ENCODE data around the gene TAF3.

The TAF3 gene

GRCh38 chr10:8059191-8059936 lies 241.1 kb downstream of the TAF3 start:
- H3K4me3 ChIP-seq (ENCODE audit: low read length) = peak overlapping the region; percentile 53
- peak; percentile 86 for DNase-seq (ENCODE audit: low read depth, low spot score)

DNA sequence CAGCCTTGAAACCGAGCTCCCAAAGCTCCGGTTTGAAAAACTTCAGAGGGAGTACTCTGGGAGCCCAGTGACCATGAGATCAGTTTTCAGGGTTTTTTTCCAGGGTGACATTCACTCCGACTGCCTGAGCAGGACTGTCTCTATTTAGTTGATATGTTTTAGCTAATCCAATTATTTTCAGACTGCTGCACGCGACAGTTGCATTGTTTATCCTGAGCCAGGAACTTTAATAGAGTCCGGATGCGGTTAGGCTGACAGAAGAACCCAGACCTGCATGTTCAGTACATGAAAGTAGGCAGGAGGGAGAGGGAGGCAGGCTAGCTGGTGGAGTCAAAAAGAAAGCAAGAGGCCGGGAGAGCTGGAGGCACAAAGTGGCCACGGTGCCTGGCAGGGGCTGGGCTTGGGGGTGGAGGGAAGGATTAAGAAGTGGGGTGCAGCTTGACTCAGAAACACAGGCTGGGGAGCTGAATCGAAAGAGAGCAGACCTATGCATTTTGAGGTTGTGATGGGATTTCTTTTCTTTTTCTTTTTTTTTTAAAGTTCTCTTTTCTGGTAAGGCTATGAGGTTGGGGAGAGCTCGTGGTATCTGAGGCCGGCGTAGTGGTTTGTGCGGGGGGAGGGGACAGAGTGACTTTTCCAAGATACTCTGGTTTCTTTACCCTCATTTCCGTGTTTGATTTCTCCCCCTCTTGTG lies 241.9 kb downstream of the TAF3 start:
- peak; percentile 95 for DNase-seq (ENCODE audit: low read depth, low spot score)
- H3K4me3 ChIP-seq (ENCODE audit: low read length) = peak overlapping the region; percentile 53

- no peak for DNase-seq (ENCODE audit: low read depth, low spot score)
Observed at GRCh38 chr10:8060704-8061121, 242.4 kb downstream of the TAF3 start.

DNA sequence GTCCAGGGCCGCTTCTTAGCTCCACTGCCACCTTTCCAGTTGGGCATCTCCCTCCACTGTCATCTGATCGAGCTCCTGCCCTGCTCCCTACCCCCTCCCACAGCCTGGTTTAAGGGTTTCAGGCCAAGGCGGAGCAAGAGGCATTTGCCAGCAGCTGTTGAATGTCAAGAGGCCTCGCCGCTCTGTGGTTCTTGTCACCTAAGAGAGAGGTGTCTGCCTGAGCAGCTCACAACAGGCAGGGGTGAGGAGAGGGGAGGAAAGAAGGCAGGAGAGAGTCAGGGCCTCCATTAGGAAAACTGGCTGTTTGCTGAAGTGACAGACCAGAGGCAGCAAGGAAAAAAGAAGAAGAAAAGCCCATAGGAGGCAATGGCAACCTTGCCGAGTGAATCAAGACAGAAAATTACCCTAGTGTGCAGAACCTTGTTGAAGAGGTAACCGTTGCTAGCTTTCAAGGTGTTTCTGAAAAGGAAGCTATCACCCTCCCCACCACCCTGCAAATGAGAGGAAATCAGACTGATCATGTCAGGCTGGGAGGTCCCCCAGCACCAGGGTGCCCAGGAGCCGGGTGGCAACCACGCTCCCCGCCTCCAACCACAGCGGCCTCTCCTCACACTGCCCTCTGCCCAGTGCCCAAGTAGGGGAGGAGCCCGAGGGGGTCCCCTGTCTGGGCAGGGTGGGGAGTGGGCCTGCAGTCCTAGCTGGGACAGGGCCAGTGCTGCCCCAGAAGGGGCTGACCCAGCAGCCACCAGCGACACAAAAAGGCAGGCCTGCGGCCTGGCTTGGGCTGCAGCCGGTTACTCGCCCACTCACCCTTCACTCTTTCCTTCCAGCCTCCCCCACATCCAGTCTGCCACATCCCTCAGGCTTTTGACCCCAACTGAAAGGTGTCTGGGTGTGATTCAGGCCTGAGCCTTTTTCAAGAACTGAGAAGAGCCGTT lies 243.2 kb downstream of the TAF3 start:
- peak overlapping the region; percentile 53 for H3K4me3 ChIP-seq (ENCODE audit: low read length)
- peak; percentile 79 for DNase-seq (ENCODE audit: low read depth, low spot score)

More at GRCh38 chr10:8060704-8061121, 242.4 kb downstream of the TAF3 start:
- H3K4me3 ChIP-seq (ENCODE audit: low read length) = peak overlapping the region; percentile 53

GRCh38 chr10:8063128-8063908 lies 245.0 kb downstream of the TAF3 start:
- H3K4me3 ChIP-seq (ENCODE audit: low read length) = no peak overlapping the region
- DNase-seq (ENCODE audit: low read depth, low spot score) = no peak

DNA sequence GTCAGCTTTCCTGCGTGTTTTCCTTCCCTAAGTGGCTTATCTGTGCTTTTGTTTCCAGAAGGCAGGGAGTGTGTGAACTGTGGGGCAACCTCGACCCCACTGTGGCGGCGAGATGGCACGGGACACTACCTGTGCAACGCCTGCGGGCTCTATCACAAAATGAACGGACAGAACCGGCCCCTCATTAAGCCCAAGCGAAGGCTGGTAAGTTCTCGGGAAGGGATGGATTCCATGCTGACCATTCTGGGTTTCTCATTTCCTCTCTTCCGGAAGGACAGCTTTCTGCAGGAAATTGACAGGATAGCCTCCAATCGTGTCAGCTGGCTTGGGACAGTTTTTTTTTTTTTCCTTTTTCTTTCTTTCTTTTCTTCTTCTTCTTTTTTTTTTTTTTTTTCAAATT lies 245.6 kb downstream of the TAF3 start:
- no peak for DNase-seq (ENCODE audit: low read depth, low spot score)
- H3K4me3 ChIP-seq (ENCODE audit: low read length) = no peak overlapping the region

- no peak overlapping the region for H3K4me3 ChIP-seq (ENCODE audit: low read length)
- DNase-seq (ENCODE audit: low read depth, low spot score) = no peak
Observed at GRCh38 chr10:8064436-8064835, 246.1 kb downstream of the TAF3 start.

GRCh38 chr10:8065651-8066050 lies 247.3 kb downstream of the TAF3 start:
- DNase-seq (ENCODE audit: low read depth, low spot score) = no peak

GRCh38 chr10:8066124-8066523 lies 247.8 kb downstream of the TAF3 start:
- no peak for DNase-seq (ENCODE audit: low read depth, low spot score)
- no peak overlapping the region for H3K4me3 ChIP-seq (ENCODE audit: low read length)

More at GRCh38 chr10:8065651-8066050, 247.3 kb downstream of the TAF3 start:
- H3K4me3 ChIP-seq (ENCODE audit: low read length) = no peak overlapping the region
